IgD-negative memory B cell (primary cell): ENCODE measurements around the gene CBX4. TPM values are rescaled to one million over a fixed set of nuclear protein-coding genes. Genes with fewer than 3 reads are reported as not detected.

ENCODE experiments used
- H3K27ac Mint-ChIP-seq, 3 donors: one replicate each; pipeline ENCODE4 v1.8.0; 2020 to 2022; ENCODE audit warnings: mild to moderate bottlenecking in 3 of 3, mixed read lengths in 3 of 3, moderate library complexity in 1 of 3
- H3K27me3 Mint-ChIP-seq: one replicate; pipeline ENCODE4 v1.8.0; 2021; ENCODE audit warnings: mixed read lengths
- H3K36me3 Mint-ChIP-seq: one replicate; pipeline ENCODE4 v1.8.0; 2020; ENCODE audit warnings: mild to moderate bottlenecking, mixed read lengths
- H3K4me1 Mint-ChIP-seq, 3 donors: one replicate each; pipeline ENCODE4 v1.8.0; 2020 to 2022; ENCODE audit warnings: mixed read lengths in 3 of 3, mild to moderate bottlenecking in 1 of 3
- H3K4me3 Mint-ChIP-seq, 4 donors: one replicate each; pipeline ENCODE4 v1.8.0; 2020 to 2022; ENCODE audit warnings: mild to moderate bottlenecking in 4 of 4, mixed read lengths in 4 of 4, moderate library complexity in 3 of 4
- H3K9me3 Mint-ChIP-seq, 3 donors: one replicate each; pipeline ENCODE4 v1.8.0; 2020 to 2021; ENCODE audit warnings: mixed read lengths in 3 of 3, mild to moderate bottlenecking in 1 of 3
- polyA plus RNA-seq: library from polyadenylated mRNA; unstranded; fragments of 300-500 nt; fragmentation: Illumina TruSeq; gene quantifications from one replicate; pipeline ENCODE4 v1.2.3, GENCODE V29; 2021

The CBX4 gene
- polyA plus RNA-seq, 1 donor from 2014 or later: 4.1 TPM

GRCh38 chr17:79840989-79841286, 1.7 kb upstream of the CBX4 start:
- Mint-ChIP-seq H3K27ac (peak overlapping the region; percentile 62 to 92 (median 80)), H3K27me3 (peaks cover 28% of the 10 kb centered on the region), H3K36me3 (peaks cover 2% of the 10 kb centered on the region), H3K9me3 (peaks cover 0 to 3% (median 0%) of the 10 kb centered on the region in 3 donors), H3K4me1 (peaks cover 24 to 35% (median 26%) of the 10 kb centered on the region in 3 donors), H3K4me3 (peak overlapping the region in 3 of 4 donors; percentile 68 to 92 (median 81))

GRCh38 chr17:79840269-79840988, 1.2 kb upstream of the CBX4 start:
- peaks cover 2% of the 10 kb centered on the region for H3K36me3 Mint-ChIP-seq
- peaks cover 0 to 3% (median 0%) of the 10 kb centered on the region in 3 donors for H3K9me3 Mint-ChIP-seq
- peaks cover 21 to 29% (median 21%) of the 10 kb centered on the region in 3 donors for H3K4me1 Mint-ChIP-seq
- H3K4me3 Mint-ChIP-seq: peak overlapping the region; percentile 54 to 92 (median 74)
- peaks cover 24% of the 10 kb centered on the region for H3K27me3 Mint-ChIP-seq
- peak overlapping the region; percentile 27 to 92 (median 80) for H3K27ac Mint-ChIP-seq

- Mint-ChIP-seq H3K27ac (peak overlapping the region; percentile 87 to 95 (median 94)), H3K4me3 (peak overlapping the region; percentile 93 to 98 (median 95)), H3K4me1 (peaks cover 19 to 25% (median 20%) of the 10 kb centered on the region in 3 donors), H3K36me3 (peaks cover 2% of the 10 kb centered on the region), H3K9me3 (peaks cover 0 to 3% (median 0%) of the 10 kb centered on the region in 3 donors), H3K27me3 (peaks cover 23% of the 10 kb centered on the region)
Measured at GRCh38 chr17:79838522-79839274, 542 bp downstream of the CBX4 start.

GRCh38 chr17:79837888-79838521, 1.2 kb downstream of the CBX4 start:
- H3K4me1 Mint-ChIP-seq: peaks cover 19 to 24% (median 21%) of the 10 kb centered on the region in 3 donors
- peak overlapping the region; percentile 93 to 98 (median 95) for H3K4me3 Mint-ChIP-seq
- peaks cover 19% of the 10 kb centered on the region for H3K27me3 Mint-ChIP-seq

GRCh38 chr17:79836972-79837887, 2.0 kb downstream of the CBX4 start:
- Mint-ChIP-seq H3K36me3 (peaks cover 2% of the 10 kb centered on the region), H3K4me1 (peaks cover 14 to 20% (median 18%) of the 10 kb centered on the region in 3 donors), H3K9me3 (no peaks in the 10 kb centered on the region), H3K4me3 (peak overlapping the region; percentile 93 to 98 (median 95)), H3K27ac (peak overlapping the region; percentile 87 to 95 (median 94)), H3K27me3 (peaks cover 11% of the 10 kb centered on the region)

More at GRCh38 chr17:79837888-79838521, 1.2 kb downstream of the CBX4 start:
- peak overlapping the region; percentile 87 to 95 (median 94) for H3K27ac Mint-ChIP-seq
- peaks cover 0 to 3% (median 0%) of the 10 kb centered on the region in 3 donors for H3K9me3 Mint-ChIP-seq
- H3K36me3 Mint-ChIP-seq: peaks cover 2% of the 10 kb centered on the region

GRCh38 chr17:79836510-79836971, 2.7 kb downstream of the CBX4 start:
- H3K27ac Mint-ChIP-seq: peak overlapping the region in 2 of 3 donors; percentile 81 to 94
- H3K4me3 Mint-ChIP-seq: peak overlapping the region; percentile 70 to 98 (median 93)
- peaks cover 6% of the 10 kb centered on the region for H3K27me3 Mint-ChIP-seq
- H3K36me3 Mint-ChIP-seq: peaks cover 2% of the 10 kb centered on the region
- H3K9me3 Mint-ChIP-seq: no peaks in the 10 kb centered on the region
- H3K4me1 Mint-ChIP-seq: peaks cover 12 to 18% (median 15%) of the 10 kb centered on the region in 3 donors

GRCh38 chr17:79835953-79836509, 3.2 kb downstream of the CBX4 start:
- Mint-ChIP-seq H3K36me3 (peaks cover 2% of the 10 kb centered on the region), H3K4me1 (peaks cover 13 to 18% (median 15%) of the 10 kb centered on the region in 3 donors), H3K9me3 (no peaks in the 10 kb centered on the region), H3K27ac (peak overlapping the region in 1 of 3 donors; percentile 81), H3K27me3 (peaks cover 6% of the 10 kb centered on the region), H3K4me3 (peak overlapping the region in 3 of 4 donors; percentile 12 to 70 (median 17))

GRCh38 chr17:79835470-79835899, 3.8 kb downstream of the CBX4 start:
- Mint-ChIP-seq H3K9me3 (no peaks in the 10 kb centered on the region), H3K4me3 (peak overlapping the region in 1 of 4 donors; percentile 63), H3K27me3 (peaks cover 6% of the 10 kb centered on the region), H3K27ac (peak overlapping the region; percentile 67 to 80 (median 79)), H3K36me3 (peaks cover 2% of the 10 kb centered on the region), H3K4me1 (peaks cover 13 to 16% (median 15%) of the 10 kb centered on the region in 3 donors)

- Mint-ChIP-seq H3K27ac (peak overlapping the region; percentile 67 to 80 (median 79)), H3K4me1 (peaks cover 13 to 16% (median 13%) of the 10 kb centered on the region in 3 donors), H3K4me3 (peak overlapping the region in 2 of 4 donors; percentile 63 to 71), H3K9me3 (no peaks in the 10 kb centered on the region), H3K27me3 (peaks cover under 1% of the 10 kb centered on the region), H3K36me3 (peaks cover 2% of the 10 kb centered on the region)
Measured at GRCh38 chr17:79834565-79835469, 4.4 kb downstream of the CBX4 start.

- H3K9me3 Mint-ChIP-seq: no peaks in the 10 kb centered on the region
- peaks cover 13 to 21% (median 16%) of the 10 kb centered on the region in 3 donors for H3K4me1 Mint-ChIP-seq
- peaks cover 2% of the 10 kb centered on the region for H3K36me3 Mint-ChIP-seq
- H3K27ac Mint-ChIP-seq: peak overlapping the region in 1 of 3 donors; percentile 79
- no peak overlapping the region for H3K4me3 Mint-ChIP-seq
- no peaks in the 10 kb centered on the region for H3K27me3 Mint-ChIP-seq
Measured at GRCh38 chr17:79833744-79834564, 5.3 kb downstream of the CBX4 start.

GRCh38 chr17:79833110-79833450, 6.2 kb downstream of the CBX4 start:
- peaks cover under 1% of the 10 kb centered on the region for H3K36me3 Mint-ChIP-seq
- peak overlapping the region in 1 of 3 donors; percentile 77 for H3K27ac Mint-ChIP-seq
- no peaks in the 10 kb centered on the region for H3K27me3 Mint-ChIP-seq
- H3K9me3 Mint-ChIP-seq: no peaks in the 10 kb centered on the region
- peak overlapping the region in 2 of 4 donors; percentile 53 to 80 for H3K4me3 Mint-ChIP-seq
- peaks cover 11 to 21% (median 17%) of the 10 kb centered on the region in 3 donors for H3K4me1 Mint-ChIP-seq
